HCT116 (cell line): ENCODE results near the gene SLC6A14. TPM values are rescaled to one million over a fixed set of nuclear protein-coding genes. Genes with fewer than 3 reads are reported as not detected.

Experiments
- ATAC-seq: fragments of 200-7000 bp; cut with Tn5 transposase; 2 replicates; pipeline ENCODE4 v1.9.1; 2020; ENCODE audit warnings: mild to moderate bottlenecking, moderate library complexity
- BruUV-seq: library from RNA; stranded (reverse); fragments of 400-500 nt; replicated peaks from 2 replicates; lab custom pipeline; 2021; lab: Mats Ljungman, UMichigan
- CTCF ChIA-PET: fragments of 300-600 bp; sonication (Branson Sonifier 250); formaldehyde crosslinking; loops from one replicate; lab custom pipeline; 2021; ENCODE audit warnings: antibody characterized with exemption; lab: Charles Lee
- POLR2A ChIA-PET: fragments of 300-600, 350-600 bp; sonication (Branson Sonifier 250); formaldehyde crosslinking; loops from one replicate; lab custom pipeline; 2021; ENCODE audit warnings: antibody characterized with exemption; lab: Charles Lee
- RAD21 ChIA-PET, 2 experiments: fragments of 300-600 bp; sonication (Branson Sonifier 250); formaldehyde crosslinking; loops; one replicate each; lab custom pipeline; 2023; ENCODE audit warnings: low total read pairs in 2 of 2; ENCODE audit not compliant: uncharacterized antibody in 2 of 2, unreplicated experiment in 2 of 2, low non-redundant PET in 1 of 2; lab: Charles Lee
- DNase-seq: peaks from one replicate; pipeline ENCODE4 v3.0.0-alpha.2; 2010; ENCODE audit warnings: low read depth, low spot score
- H2AFZ ChIP-seq: fragments of 200-600 bp; shearing (Covaris generic), sonication (generic); 2 replicates; pipeline ENCODE4 v1.6.1; 2017; ENCODE audit warnings: low read depth, mixed run types, mixed read lengths, antibody characterized with exemption, low read length; ENCODE audit not compliant: poor library complexity, severe bottlenecking
- H3K27ac ChIP-seq: 2 replicates; pipeline ENCODE4 v1.5.1; 2012; ENCODE audit warnings: low read depth, low read length
- H3K27me3 ChIP-seq: fragments of 200-600 bp; sonication (generic); 2 replicates; pipeline ENCODE4 v1.6.1; 2016; ENCODE audit warnings: mixed run types, low read length, mixed read lengths; ENCODE audit not compliant: insufficient read depth
- H3K36me3 ChIP-seq, 2 experiments: fragments of 200-500 bp in 1 of 2; fragments of 200-600 bp in 1 of 2; sonication (Bioruptor generic) in 1 of 2; sonication (generic) in 1 of 2; 2 replicates each; pipeline versions ENCODE4 v1.5.1 to v1.6.1; 2014 to 2016; ENCODE audit warnings: low read length in 2 of 2, inconsistent platforms in 1 of 2, mixed read lengths in 1 of 2, mixed run types in 1 of 2; ENCODE audit not compliant: insufficient read depth in 2 of 2, control insufficient read depth in 1 of 2
- H3K4me1 ChIP-seq, 2 experiments: fragments of 200-600 bp in 1 of 2; sonication (generic) in 1 of 2; 2 replicates each; pipeline versions ENCODE4 v1.5.1 to v1.6.1; 2012 to 2017; ENCODE audit warnings: low read length in 2 of 2, inconsistent platforms in 1 of 2, mild to moderate bottlenecking in 1 of 2, mixed read lengths in 1 of 2, mixed run types in 1 of 2, moderate library complexity in 1 of 2; ENCODE audit not compliant: insufficient read depth in 2 of 2, control insufficient read depth in 1 of 2
- H3K4me2 ChIP-seq: fragments of 200-600 bp; sonication (generic); 2 replicates; pipeline ENCODE4 v1.6.1; 2017; ENCODE audit warnings: mixed run types, low read length, mixed read lengths
- H3K4me3 ChIP-seq, 2 experiments: fragments of 200-600 bp in 1 of 2; sonication (generic) in 1 of 2; replicated peaks in 1 of 2; 2 replicates each; pipeline ENCODE4 v1.5.1; 2011 to 2016; ENCODE audit warnings: low read length in 2 of 2, control low read depth in 1 of 2, low read depth in 1 of 2, mild to moderate bottlenecking in 1 of 2, mixed read lengths in 1 of 2, mixed run types in 1 of 2
- H3K79me2 ChIP-seq: fragments of 200-600 bp; sonication (generic); 2 replicates; pipeline ENCODE4 v1.6.1; 2017; ENCODE audit warnings: mild to moderate bottlenecking, mixed run types, low read length, moderate library complexity, mixed read lengths; ENCODE audit not compliant: insufficient read depth
- H3K9ac ChIP-seq: fragments of 200-600 bp; sonication (generic); 2 replicates; pipeline ENCODE4 v1.6.1; 2016; ENCODE audit warnings: low read length, mixed read lengths
- H3K9me2 ChIP-seq: fragments of 200-600 bp; sonication (generic), shearing (Covaris generic); 2 replicates; pipeline ENCODE4 v1.6.1; 2017; ENCODE audit warnings: mixed run types, mild to moderate bottlenecking, moderate library complexity; ENCODE audit not compliant: insufficient read depth
- H3K9me3 ChIP-seq, 2 experiments: fragments of 200-500 bp in 1 of 2; fragments of 200-600 bp in 1 of 2; sonication (Bioruptor generic) in 1 of 2; sonication (generic) in 1 of 2; 2 replicates each; pipeline ENCODE4 v1.6.1; 2014 to 2017; ENCODE audit warnings: low read length in 2 of 2, mixed read lengths in 2 of 2, inconsistent platforms in 1 of 2, low read depth in 1 of 2, mild to moderate bottlenecking in 1 of 2, mixed run types in 1 of 2, moderate library complexity in 1 of 2; ENCODE audit not compliant: control insufficient read depth in 1 of 2, insufficient read depth in 1 of 2
- H4K20me1 ChIP-seq: fragments of 200-600 bp; sonication (generic), shearing (Covaris generic); 2 replicates; pipeline ENCODE4 v1.6.1; 2017; ENCODE audit warnings: mixed run types, mild to moderate bottlenecking, moderate library complexity; ENCODE audit not compliant: insufficient read depth
- ATF3 ChIP-seq: IDR thresholded peaks from 2 replicates; pipeline ENCODE4 v1.6.1; 2012
- CEBPB ChIP-seq: IDR thresholded peaks from 2 replicates; pipeline ENCODE4 v1.6.1; 2012; ENCODE audit warnings: low read depth
- CTCF ChIP-seq, 3 experiments: fragments of 200-600 bp in 1 of 3; sonication (generic) in 1 of 3; IDR thresholded peaks in 2 of 3; conservative IDR thresholded peaks in 1 of 3; 2 replicates each; pipeline ENCODE4 v1.5.1; 2012 to 2017; ENCODE audit warnings: low read depth in 2 of 3, low read length in 2 of 3, antibody characterized with exemption in 1 of 3, borderline replicate concordance in 1 of 3, control low read depth in 1 of 3, mild to moderate bottlenecking in 1 of 3, mixed read lengths in 1 of 3, mixed run types in 1 of 3, moderate library complexity in 1 of 3; ENCODE audit not compliant: insufficient read depth in 1 of 3
- EGR1 ChIP-seq: IDR thresholded peaks from 2 replicates; pipeline ENCODE4 v1.6.1; 2012; ENCODE audit warnings: low read depth
- ELF1 ChIP-seq: IDR thresholded peaks from 2 replicates; pipeline ENCODE4 v1.6.1; 2012; ENCODE audit warnings: low read depth, borderline replicate concordance
- EZH2phosphoT487 ChIP-seq: fragments of 200-600 bp; IDR thresholded peaks from 2 replicates; pipeline ENCODE4 v1.6.1; 2018; ENCODE audit warnings: antibody characterized with exemption, borderline replicate concordance
- FOSL1 ChIP-seq: IDR thresholded peaks from 2 replicates; pipeline ENCODE4 v1.6.1; 2012; ENCODE audit warnings: low read depth
- JUND ChIP-seq: IDR thresholded peaks from 2 replicates; pipeline ENCODE4 v1.6.1; 2012
- POLR2A ChIP-seq: IDR thresholded peaks from 2 replicates; pipeline ENCODE4 v1.7.0; 2011; ENCODE audit warnings: borderline replicate concordance; ENCODE audit not compliant: insufficient read depth, insufficient read length; ENCODE audit errors: extremely low read depth
- POLR2AphosphoS5 ChIP-seq: IDR thresholded peaks from 2 replicates; pipeline ENCODE4 v1.6.1; 2011; ENCODE audit warnings: mild to moderate bottlenecking, low read depth, low read length, moderate library complexity
- RAD21 ChIP-seq: IDR thresholded peaks from 2 replicates; pipeline ENCODE4 v1.6.1; 2012; ENCODE audit warnings: low read depth, mild to moderate bottlenecking
- REST ChIP-seq: IDR thresholded peaks from 2 replicates; pipeline ENCODE4 v1.6.1; 2012; ENCODE audit warnings: low read depth
- SP1 ChIP-seq: IDR thresholded peaks from 2 replicates; pipeline ENCODE4 v1.6.1; 2012; ENCODE audit warnings: low read depth
- TCF7L2 ChIP-seq: IDR thresholded peaks from 2 replicates; pipeline ENCODE4 v1.7.0; 2011; ENCODE audit warnings: borderline replicate concordance, inconsistent platforms; ENCODE audit not compliant: insufficient read depth, insufficient read length; ENCODE audit errors: extremely low read depth
- YY1 ChIP-seq: IDR thresholded peaks from 2 replicates; pipeline ENCODE4 v1.6.1; 2011; ENCODE audit warnings: low read length, low read depth, moderate library complexity, mild to moderate bottlenecking; ENCODE audit not compliant: insufficient replicate concordance; ENCODE audit errors: extremely low read depth
- ZBTB33 ChIP-seq: IDR thresholded peaks from 2 replicates; pipeline ENCODE4 v1.6.1; 2011; ENCODE audit warnings: mild to moderate bottlenecking, low read length, moderate library complexity; ENCODE audit not compliant: insufficient replicate concordance; ENCODE audit errors: extremely low read depth
- ZNF274 ChIP-seq: fragments of 200-500 bp; sonication (Bioruptor generic); IDR thresholded peaks from 2 replicates; pipeline ENCODE4 v1.6.1; 2014; ENCODE audit warnings: mild to moderate bottlenecking, low read depth, low read length, inconsistent platforms
- intact Hi-C: fragments of 100-400 bp; cut with micrococcal nuclease; formaldehyde crosslinking; loops from 2 replicates; pipeline ENCODE4 v1.10.0; 2022
- total RNA-seq: library from RNA; stranded (reverse); gene quantifications from one replicate; pipeline ENCODE4 v1.2.1, GENCODE V29; 2021; ENCODE audit not compliant: unreplicated experiment

SLC6A14 gene
- total RNA-seq, 1 experiment from 2014 or later, result 0.05 TPM

- no peak overlapping the region for H2AFZ ChIP-seq
Measured at GRCh38 chrX:116499780-116500179, 63.4 kb downstream of the SLC6A14 start.

More at GRCh38 chrX:116499780-116500179, 63.4 kb downstream of the SLC6A14 start:
- ATAC-seq (peak; percentile 38; the same call in 1 of the 2 replicates), DNase-seq (no peak)
- ChIA-PET CTCF (no interaction called here), RAD21 (no interaction called here), POLR2A (no interaction called here)
- H3K36me3 ChIP-seq, result no peaks in the 10 kb centered on the region
- no peaks in the 10 kb centered on the region for H3K79me2 ChIP-seq
- no peak overlapping the region for H3K4me3 ChIP-seq
- no peaks in the 10 kb centered on the region for H3K9me3 ChIP-seq
- H3K9ac ChIP-seq, result no peak overlapping the region
- H3K4me1 ChIP-seq, result peaks cover 0 to 5% of the 10 kb centered on the region in 2 experiments; a peak in 1 of 4 replicates
- no peaks in the 10 kb centered on the region for H4K20me1 ChIP-seq
- no peaks in the 10 kb centered on the region for H3K9me2 ChIP-seq
- TF ChIP-seq EGR1, result no peak
- TF ChIP-seq POLR2A, result no peak
- no peak for TF ChIP-seq YY1
- TF ChIP-seq ATF3, result no peak
- TF ChIP-seq CTCF (IDR thresholded peaks at IDR 0.05 in 2 of 3, conservative IDR thresholded peaks at IDR 0.05 in 1 of 3; ENCODE audit: borderline replicate concordance in 1 of 3, insufficient read depth in 1 of 3, low read depth in 2 of 3, low read length in 2 of 3), result no peak
- no peak for TF ChIP-seq EZH2phosphoT487
- no peak for TF ChIP-seq ZNF274
- TF ChIP-seq POLR2AphosphoS5, result no peak
- no peak for TF ChIP-seq SP1
- no peak for TF ChIP-seq TCF7L2
- no peak for TF ChIP-seq ZBTB33
- no peak for TF ChIP-seq RAD21
- TF ChIP-seq JUND, result no peak
- no peak for TF ChIP-seq ELF1
- no peak for TF ChIP-seq CEBPB
- no peak for TF ChIP-seq REST
- no peak for TF ChIP-seq FOSL1
- intact Hi-C loops, result no loop called here
- no TSS peak for BruUV-seq
- no peaks in the 10 kb centered on the region for H3K27me3 ChIP-seq
- H3K27ac ChIP-seq, result no peak overlapping the region
- no peak overlapping the region for H3K4me2 ChIP-seq
